K562 (cell line): ENCODE data around the gene NIPAL3. TPM values are rescaled to one million over a fixed set of nuclear protein-coding genes. Genes with fewer than 3 reads are reported as not detected.

Experiments
- ATAC-seq: fragments of 200-7000 bp; cut with Tn5 transposase; 3 replicates; pipeline ENCODE4 v1.9.1; 2020; ENCODE audit warnings: moderate library complexity
- BruUV-seq: library from RNA; stranded (reverse); fragments of 400-500 nt; replicated peaks from 2 replicates; lab custom pipeline; 2021; lab: Mats Ljungman, UMichigan
- CTCF ChIA-PET: fragments of 300-600 bp; formaldehyde crosslinking; extraction: SDS; loops from one replicate; lab custom pipeline; 2021; ENCODE audit warnings: low intra/inter-chr PET ratio; lab: Yijun Ruan, JAX
- POLR2A ChIA-PET: fragments of 300-600, 350-650 bp; sonication (Branson Sonifier 250); formaldehyde crosslinking; extraction: SDS; loops from one replicate; lab custom pipeline; 2021; ENCODE audit warnings: antibody characterized with exemption, inconsistent platforms; lab: Yijun Ruan, JAX
- DNase-seq, 4 experiments: peaks; one replicate each; pipeline versions ENCODE4 v3.0.0 to v3.0.0-alpha.2; 2011 to 2018; ENCODE audit warnings: low spot score in 3 of 4, mixed read lengths in 3 of 4; ENCODE audit errors: extremely low read depth in 1 of 4
- FAIRE-seq: peaks from 2 replicates; lab custom pipeline; 2011; peaks lifted over from hg19 to GRCh38; lab: Jason Lieb, UNC
- H2AFZ ChIP-seq: 2 replicates; pipeline ENCODE4 v1.6.0; 2011; ENCODE audit warnings: low read depth, low read length, control low read depth, inconsistent platforms
- H3K27ac ChIP-seq: fragments of 200-600 bp; 3 replicates; pipeline ENCODE4 v1.8.0; 2011; ENCODE audit warnings: low read depth, mild to moderate bottlenecking, control low read depth, inconsistent platforms, low read length, moderate library complexity, mixed read lengths; ENCODE audit errors: extremely low read depth
- H3K27me3 ChIP-seq, 2 experiments: fragments of 300-600 bp in 1 of 2; 2 replicates in 1 of 2; 3 replicates in 1 of 2; pipeline versions ENCODE4 v1.6.0 to v1.8.0; 2011; ENCODE audit warnings: inconsistent platforms in 2 of 2, low read length in 2 of 2, mild to moderate bottlenecking in 1 of 2, mixed read lengths in 1 of 2, moderate library complexity in 1 of 2; ENCODE audit not compliant: control insufficient read depth in 2 of 2, insufficient read depth in 2 of 2
- H3K36me3 ChIP-seq: fragments of 300-600 bp; 3 replicates; pipeline ENCODE4 v1.8.0; 2011; ENCODE audit warnings: mild to moderate bottlenecking, low read length, inconsistent platforms; ENCODE audit not compliant: control insufficient read depth, insufficient read depth
- H3K4me1 ChIP-seq, 2 experiments: fragments of 200-600 bp in 1 of 2; replicated peaks in 1 of 2; 2 replicates in 1 of 2; 3 replicates in 1 of 2; pipeline versions ENCODE4 v1.5.1 to v1.8.0; 2011; ENCODE audit warnings: inconsistent platforms in 2 of 2, low read length in 2 of 2, mild to moderate bottlenecking in 1 of 2, mixed read lengths in 1 of 2, moderate library complexity in 1 of 2; ENCODE audit not compliant: control insufficient read depth in 2 of 2, insufficient read depth in 2 of 2
- H3K4me2 ChIP-seq: 2 replicates; pipeline ENCODE4 v1.6.1; 2011; ENCODE audit warnings: low read length, control low read depth, inconsistent platforms, mixed read lengths; ENCODE audit not compliant: insufficient read depth
- H3K4me3 ChIP-seq: fragments of 200-600 bp; sonication (generic), shearing (Covaris generic); 2 replicates; pipeline ENCODE4 v1.5.1; 2016; ENCODE audit warnings: control low read depth, inconsistent platforms
- H3K79me2 ChIP-seq: fragments of 200-600 bp; 3 replicates; pipeline ENCODE4 v1.8.0; 2011; ENCODE audit warnings: low read length, inconsistent platforms; ENCODE audit not compliant: control insufficient read depth, insufficient read depth
- H3K9ac ChIP-seq, 2 experiments: 2 replicates each; pipeline versions ENCODE4 v1.6.0 to v1.6.1; 2011; ENCODE audit warnings: low read depth in 2 of 2, low read length in 2 of 2, control low read depth in 1 of 2, inconsistent platforms in 1 of 2, mild to moderate bottlenecking in 1 of 2, mixed read lengths in 1 of 2; ENCODE audit not compliant: insufficient read depth in 1 of 2
- H3K9me1 ChIP-seq: one replicate; pipeline ENCODE4 v1.6.0; 2011; ENCODE audit warnings: inconsistent platforms, mild to moderate bottlenecking, low read length, moderate library complexity; ENCODE audit not compliant: control insufficient read depth, insufficient read depth
- H3K9me3 ChIP-seq: replicated peaks from 2 replicates; pipeline ENCODE4 v1.5.1; 2011; ENCODE audit warnings: low read depth, low read length, inconsistent platforms; ENCODE audit not compliant: control insufficient read depth, insufficient read depth
- H4K20me1 ChIP-seq: replicated peaks from 2 replicates; pipeline ENCODE4 v1.6.1; 2011; ENCODE audit warnings: low read length, inconsistent platforms, mixed read lengths; ENCODE audit not compliant: control insufficient read depth, insufficient read depth
- ARNT ChIP-seq, 2 experiments: fragments of 450-650 bp; IDR thresholded peaks; 2 replicates each; pipeline ENCODE4 v1.6.1; 2016; ENCODE audit warnings: mild to moderate bottlenecking in 1 of 2
- ATF6 ChIP-seq: sonication (generic); formaldehyde crosslinking; IDR thresholded peaks from 2 replicates; pipeline ENCODE4 v1.4.0; 2020; ENCODE audit warnings: mild to moderate bottlenecking, missing genetic modification reagents
- BDP1 ChIP-seq: IDR thresholded peaks from 3 replicates; pipeline ENCODE4 v1.6.1; 2011; ENCODE audit not compliant: insufficient read length, insufficient read depth
- DPF2 ChIP-seq: fragments of 450-650 bp; IDR thresholded peaks from 2 replicates; pipeline ENCODE4 v1.6.1; 2016
- FUS ChIP-seq: fragments of 200-400 bp; formaldehyde crosslinking; optimal IDR thresholded peaks from 2 replicates; pipeline ENCODE3; 2017; ENCODE audit warnings: low read depth, low read length
- GABPA ChIP-seq: fragments of 200-800 bp; sonication (Bioruptor generic); conservative IDR thresholded peaks from 2 replicates; pipeline ENCODE4 v1.6.1; 2016; ENCODE audit warnings: low read depth, missing genetic modification characterization, missing compliant biosample characterization
- GATAD2B ChIP-seq: fragments of 450-650 bp; IDR thresholded peaks from 2 replicates; pipeline ENCODE4 v1.6.1; 2017; ENCODE audit warnings: mild to moderate bottlenecking, borderline replicate concordance
- HBP1 ChIP-seq: fragments of 450-650 bp; formaldehyde crosslinking; IDR thresholded peaks from 2 replicates; pipeline ENCODE4 v1.4.0; 2022; ENCODE audit warnings: missing genetic modification characterization
- HEY1 ChIP-seq: fragments of 250-450 bp; sonication (Bioruptor Pico); IDR thresholded peaks from 2 replicates; pipeline ENCODE4 v1.5.0; 2020; ENCODE audit warnings: mild to moderate bottlenecking, moderate library complexity, borderline replicate concordance
- IFI16 ChIP-seq: fragments of 250-450 bp; sonication (Bioruptor Pico); IDR thresholded peaks from 2 replicates; pipeline ENCODE4 v2.1.2; 2022; ENCODE audit warnings: mild to moderate bottlenecking, inconsistent platforms
- POLR2AphosphoS5 ChIP-seq: IDR thresholded peaks from 2 replicates; pipeline ENCODE4 v1.6.1; 2011; ENCODE audit warnings: mild to moderate bottlenecking, low read depth, low read length, moderate library complexity; ENCODE audit not compliant: control insufficient read depth, insufficient read depth
- RAD21 ChIP-seq, 2 experiments: fragments of 250-450 bp in 1 of 2; fragments of 450-650 bp in 1 of 2; sonication (Bioruptor Pico) in 1 of 2; formaldehyde crosslinking in 1 of 2; IDR thresholded peaks in 1 of 2; conservative IDR thresholded peaks in 1 of 2; 2 replicates each; pipeline versions ENCODE4 v1.4.0 to v1.8.0; 2020 to 2022; ENCODE audit warnings: mild to moderate bottlenecking in 2 of 2, moderate library complexity in 1 of 2
- ZNF184 ChIP-seq: sonication (generic); formaldehyde crosslinking; IDR thresholded peaks from 2 replicates; pipeline ENCODE4 v1.5.0; 2020; ENCODE audit warnings: missing genetic modification reagents
- ZNF398 ChIP-seq: fragments of 250-450 bp; sonication (Bioruptor Pico); IDR thresholded peaks from 2 replicates; pipeline ENCODE4 v1.8.0; 2021; ENCODE audit warnings: moderate library complexity, mild to moderate bottlenecking, inconsistent platforms
- ZNF668 ChIP-seq: fragments of 250-450 bp; sonication (Bioruptor Pico); IDR thresholded peaks from 2 replicates; pipeline ENCODE4 v1.8.0; 2022; ENCODE audit warnings: mild to moderate bottlenecking, inconsistent platforms
- ZSCAN32 ChIP-seq: fragments of 450-650 bp; formaldehyde crosslinking; IDR thresholded peaks from 2 replicates; pipeline ENCODE4 v1.4.0; 2020; ENCODE audit warnings: mild to moderate bottlenecking, moderate library complexity
- WGBS: fragments of 100-300 bp; shearing (Covaris generic); methylation state at CpG from one replicate; pipeline ENCODE4 v1.1.6; 2016; ENCODE audit warnings: low coverage, mixed read lengths; ENCODE audit not compliant: insufficient coverage; ENCODE audit errors: missing lambda C conversion rate; 5-methylcytosine and 5-hydroxymethylcytosine counted together
- in situ Hi-C: fragments of 300-500 bp; cut with MboI; formaldehyde crosslinking; loops from 4 replicates; pipeline ENCODE4 v1.15.0; 2018; ENCODE audit warnings: inconsistent platforms, mixed read lengths
- intact Hi-C: fragments of 100-400 bp; cut with micrococcal nuclease; formaldehyde crosslinking; loops from 2 replicates; pipeline ENCODE4 v1.14.2; 2022
- polyA plus RNA-seq, 8 experiments: library from polyadenylated mRNA; depleted of rRNA in 4 of 8; stranded (reverse) in 5 of 8; unstranded in 3 of 8; fragments of >200 nt; fragmentation: Nextera tagmentation in 2 of 8; fragmentation: Illumina TruSeq in 1 of 8; extraction: Ambion mirVana in 2 of 8; extraction: Trizol in 1 of 8; gene quantifications; 2 replicates each; pipeline versions ENCODE4 v1.2.1 to v1.2.3, GENCODE V29; 2011 to 2014; ENCODE audit warnings: inconsistent platforms in 1 of 8, missing spikeins in 1 of 8
- total RNA-seq, 7 experiments: library from RNA; depleted of rRNA in 6 of 7; stranded (reverse); fragments of >200 nt in 6 of 7; fragmentation: Illumina TruSeq in 2 of 7; extraction: Trizol in 2 of 7; gene quantifications; 2 replicates each; pipeline versions ENCODE4 v1.2.1 to v1.2.3, GENCODE V29; 2011 to 2021; ENCODE audit warnings: low replicate concordance in 1 of 7

Gene NIPAL3
- total and polyA plus RNA-seq, 9 of the 15 experiments (the other 6 are each of a cell fraction or from before 2014, with no cell fraction given): 10.5 to 26.3 (median 16.0) TPM

GRCh38 chr1:24384251-24385090 lies 31.1 kb upstream of the NIPAL3 start:
- DNase-seq (no peak), FAIRE-seq (no peak), ATAC-seq (no peak)
- Histone ChIP-seq H3K79me2 (no peaks in the 10 kb centered on the region), H3K9me1 (no peaks in the 10 kb centered on the region), H2AFZ (no peak overlapping the region), H3K27me3 (peaks cover 0 to 17% of the 10 kb centered on the region in 2 experiments; a peak in 3 of 5 replicates), H3K4me3 (no peak overlapping the region), H3K4me2 (no peak overlapping the region), H3K27ac (no peak overlapping the region), H3K9me3 (no peaks in the 10 kb centered on the region), H3K36me3 (no peaks in the 10 kb centered on the region), H4K20me1 (no peaks in the 10 kb centered on the region; the same call in 1 of the 2 replicates), H3K9ac (no peak overlapping the region), H3K4me1 (no peaks in the 10 kb centered on the region)
- WGBS: 18% methylated on average over 13 of the region's 13 CpGs
- intact Hi-C loops (no loop called here), in situ Hi-C loops (loop anchor here (5.0 kb wide), 1 partner anchor 77 kb away; no protein-coding TSS in a partner anchor)
- no TSS peak for BruUV-seq
- CTCF ChIA-PET: interaction anchor here (0.7 to 1.1 kb wide), 2 partner anchors 185 to 446 kb away, joined by 3 to 4 read pairs; no protein-coding TSS in a partner anchor
- POLR2A ChIA-PET: interaction anchor here (0.6 to 1.4 kb wide), 2 partner anchors 99 to 185 kb away, joined by 3 read pairs; no protein-coding TSS in a partner anchor
- TF ChIP-seq ZNF184 (no peak), POLR2AphosphoS5 (no peak), FUS (no peak), GABPA (tag) (no peak), HEY1 (CRISPR knock-in tag) (no peak), ZNF668 (no peak), GATAD2B (no peak), IFI16 (CRISPR knock-in tag) (no peak), ATF6 (CRISPR knock-in tag) (no peak), DPF2 (no peak), ZNF398 (CRISPR knock-in tag) (no peak), HBP1 (CRISPR knock-in tag) (no peak), BDP1 (no peak), RAD21 (CRISPR knock-in tag; conservative IDR thresholded peaks at IDR 0.05 in 1 of 2, IDR thresholded peaks at IDR 0.05 in 1 of 2) (no peak), ZSCAN32 (CRISPR knock-in tag) (no peak), ARNT (IDR thresholded peaks at IDR 0.05) (no peak)
